ENCODE measurements around the gene CASQ1.

DNA sequence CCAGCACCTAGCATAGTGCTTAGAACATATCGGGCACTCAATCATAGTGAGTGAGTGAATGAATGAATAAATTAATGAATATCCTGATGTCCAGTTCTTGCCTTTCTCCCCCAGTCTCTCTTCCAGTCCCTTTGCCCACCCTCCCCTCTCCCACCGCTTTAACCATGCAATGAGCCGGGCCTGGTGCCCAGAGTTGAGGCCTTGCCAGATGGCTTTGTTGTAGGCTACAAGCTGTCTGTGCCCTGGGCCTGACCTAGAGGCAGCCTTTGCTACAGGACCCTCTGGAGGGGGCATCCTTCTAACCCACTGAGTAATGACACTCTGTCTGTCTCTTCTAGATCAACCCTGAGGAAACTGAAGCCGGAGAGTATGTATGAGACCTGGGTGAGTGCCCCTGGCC is 6.9 kb downstream of the CASQ1 start:
- no peak for TF ChIP-seq CBFB (CRISPR knock-in tag; IDR thresholded peaks at IDR 0.05; ENCODE audit: low read depth)
- TF ChIP-seq, protein P1, sequence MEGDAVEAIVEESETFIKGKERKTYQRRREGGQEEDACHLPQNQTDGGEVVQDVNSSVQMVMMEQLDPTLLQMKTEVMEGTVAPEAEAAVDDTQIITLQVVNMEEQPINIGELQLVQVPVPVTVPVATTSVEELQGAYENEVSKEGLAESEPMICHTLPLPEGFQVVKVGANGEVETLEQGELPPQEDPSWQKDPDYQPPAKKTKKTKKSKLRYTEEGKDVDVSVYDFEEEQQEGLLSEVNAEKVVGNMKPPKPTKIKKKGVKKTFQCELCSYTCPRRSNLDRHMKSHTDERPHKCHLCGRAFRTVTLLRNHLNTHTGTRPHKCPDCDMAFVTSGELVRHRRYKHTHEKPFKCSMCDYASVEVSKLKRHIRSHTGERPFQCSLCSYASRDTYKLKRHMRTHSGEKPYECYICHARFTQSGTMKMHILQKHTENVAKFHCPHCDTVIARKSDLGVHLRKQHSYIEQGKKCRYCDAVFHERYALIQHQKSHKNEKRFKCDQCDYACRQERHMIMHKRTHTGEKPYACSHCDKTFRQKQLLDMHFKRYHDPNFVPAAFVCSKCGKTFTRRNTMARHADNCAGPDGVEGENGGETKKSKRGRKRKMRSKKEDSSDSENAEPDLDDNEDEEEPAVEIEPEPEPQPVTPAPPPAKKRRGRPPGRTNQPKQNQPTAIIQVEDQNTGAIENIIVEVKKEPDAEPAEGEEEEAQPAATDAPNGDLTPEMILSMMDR (IDR thresholded peaks at IDR 0.05) = no peak

All from WTC11 (cell line).